22Rv1 (cell line): Measurements from ENCODE around the gene ACR.

Source experiments
- CTCF ChIP-seq: fragments of 450-650 bp; IDR thresholded peaks from 2 replicates; pipeline ENCODE4 v1.5.1; 2017; ENCODE audit warnings: mild to moderate bottlenecking
- ZFX ChIP-seq: fragments of 450-650 bp; IDR thresholded peaks from 2 replicates; pipeline ENCODE4 v1.6.1; 2017; ENCODE audit warnings: antibody characterized with exemption, borderline replicate concordance

DNA sequence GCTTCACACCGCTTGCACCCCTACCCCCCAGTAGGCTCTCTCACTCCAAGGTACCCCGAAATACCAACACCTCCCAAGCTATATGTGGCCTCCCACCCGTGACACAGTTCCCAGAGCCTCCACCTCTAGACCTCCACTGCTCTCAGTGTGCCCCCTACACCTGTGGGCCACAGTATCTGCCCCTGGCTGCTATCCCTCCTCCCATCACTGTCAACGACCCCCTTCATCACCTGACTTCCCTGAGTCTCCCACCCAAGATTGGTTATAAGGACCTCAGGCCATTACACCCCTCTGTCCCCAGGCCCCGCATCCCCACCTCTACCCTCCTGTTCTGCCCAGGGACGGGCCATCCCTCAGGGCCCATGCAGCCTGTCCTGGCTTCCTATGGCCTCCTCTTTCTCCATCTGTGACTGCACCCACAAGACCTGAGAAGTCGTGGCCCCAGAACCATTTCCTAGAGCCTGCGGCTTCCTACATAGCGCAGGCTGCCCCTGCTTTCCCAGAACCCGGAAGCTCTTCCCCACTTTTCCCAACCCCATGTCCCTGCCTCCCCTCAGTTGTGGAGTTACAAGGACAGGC is 734 bp downstream of the ACR start:
- TF ChIP-seq CTCF (no peak), ZFX (no peak)
